ENCODE measurements around the gene CALB2. TPM values are rescaled to one million over a fixed set of nuclear protein-coding genes. Genes with fewer than 3 reads are reported as not detected.

CALB2 gene
- total and polyA plus RNA-seq, 2 experiments from 2014 or later = 2.4 to 4.2 TPM

DNA sequence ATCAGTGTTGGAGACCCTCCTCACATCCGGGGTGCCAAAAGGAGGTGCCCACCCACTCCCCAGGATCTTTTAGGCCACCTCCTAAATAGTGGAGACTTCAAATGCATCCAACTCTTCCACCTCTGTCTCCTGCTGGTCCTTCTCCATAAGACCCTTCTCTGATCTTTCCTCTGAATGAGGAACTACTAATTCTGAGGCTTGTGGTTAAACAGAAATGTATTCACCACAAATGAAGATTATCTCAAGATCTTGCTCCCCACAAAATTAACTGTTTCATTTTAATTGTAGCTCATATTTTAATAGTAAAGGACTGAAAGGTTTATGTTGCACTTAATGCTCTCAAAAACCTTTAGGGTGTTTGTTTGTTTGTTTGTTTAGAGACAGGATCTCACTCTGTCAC, 49.2 kb downstream of the CALB2 start (continued):
- TF ChIP-seq, protein P1, sequence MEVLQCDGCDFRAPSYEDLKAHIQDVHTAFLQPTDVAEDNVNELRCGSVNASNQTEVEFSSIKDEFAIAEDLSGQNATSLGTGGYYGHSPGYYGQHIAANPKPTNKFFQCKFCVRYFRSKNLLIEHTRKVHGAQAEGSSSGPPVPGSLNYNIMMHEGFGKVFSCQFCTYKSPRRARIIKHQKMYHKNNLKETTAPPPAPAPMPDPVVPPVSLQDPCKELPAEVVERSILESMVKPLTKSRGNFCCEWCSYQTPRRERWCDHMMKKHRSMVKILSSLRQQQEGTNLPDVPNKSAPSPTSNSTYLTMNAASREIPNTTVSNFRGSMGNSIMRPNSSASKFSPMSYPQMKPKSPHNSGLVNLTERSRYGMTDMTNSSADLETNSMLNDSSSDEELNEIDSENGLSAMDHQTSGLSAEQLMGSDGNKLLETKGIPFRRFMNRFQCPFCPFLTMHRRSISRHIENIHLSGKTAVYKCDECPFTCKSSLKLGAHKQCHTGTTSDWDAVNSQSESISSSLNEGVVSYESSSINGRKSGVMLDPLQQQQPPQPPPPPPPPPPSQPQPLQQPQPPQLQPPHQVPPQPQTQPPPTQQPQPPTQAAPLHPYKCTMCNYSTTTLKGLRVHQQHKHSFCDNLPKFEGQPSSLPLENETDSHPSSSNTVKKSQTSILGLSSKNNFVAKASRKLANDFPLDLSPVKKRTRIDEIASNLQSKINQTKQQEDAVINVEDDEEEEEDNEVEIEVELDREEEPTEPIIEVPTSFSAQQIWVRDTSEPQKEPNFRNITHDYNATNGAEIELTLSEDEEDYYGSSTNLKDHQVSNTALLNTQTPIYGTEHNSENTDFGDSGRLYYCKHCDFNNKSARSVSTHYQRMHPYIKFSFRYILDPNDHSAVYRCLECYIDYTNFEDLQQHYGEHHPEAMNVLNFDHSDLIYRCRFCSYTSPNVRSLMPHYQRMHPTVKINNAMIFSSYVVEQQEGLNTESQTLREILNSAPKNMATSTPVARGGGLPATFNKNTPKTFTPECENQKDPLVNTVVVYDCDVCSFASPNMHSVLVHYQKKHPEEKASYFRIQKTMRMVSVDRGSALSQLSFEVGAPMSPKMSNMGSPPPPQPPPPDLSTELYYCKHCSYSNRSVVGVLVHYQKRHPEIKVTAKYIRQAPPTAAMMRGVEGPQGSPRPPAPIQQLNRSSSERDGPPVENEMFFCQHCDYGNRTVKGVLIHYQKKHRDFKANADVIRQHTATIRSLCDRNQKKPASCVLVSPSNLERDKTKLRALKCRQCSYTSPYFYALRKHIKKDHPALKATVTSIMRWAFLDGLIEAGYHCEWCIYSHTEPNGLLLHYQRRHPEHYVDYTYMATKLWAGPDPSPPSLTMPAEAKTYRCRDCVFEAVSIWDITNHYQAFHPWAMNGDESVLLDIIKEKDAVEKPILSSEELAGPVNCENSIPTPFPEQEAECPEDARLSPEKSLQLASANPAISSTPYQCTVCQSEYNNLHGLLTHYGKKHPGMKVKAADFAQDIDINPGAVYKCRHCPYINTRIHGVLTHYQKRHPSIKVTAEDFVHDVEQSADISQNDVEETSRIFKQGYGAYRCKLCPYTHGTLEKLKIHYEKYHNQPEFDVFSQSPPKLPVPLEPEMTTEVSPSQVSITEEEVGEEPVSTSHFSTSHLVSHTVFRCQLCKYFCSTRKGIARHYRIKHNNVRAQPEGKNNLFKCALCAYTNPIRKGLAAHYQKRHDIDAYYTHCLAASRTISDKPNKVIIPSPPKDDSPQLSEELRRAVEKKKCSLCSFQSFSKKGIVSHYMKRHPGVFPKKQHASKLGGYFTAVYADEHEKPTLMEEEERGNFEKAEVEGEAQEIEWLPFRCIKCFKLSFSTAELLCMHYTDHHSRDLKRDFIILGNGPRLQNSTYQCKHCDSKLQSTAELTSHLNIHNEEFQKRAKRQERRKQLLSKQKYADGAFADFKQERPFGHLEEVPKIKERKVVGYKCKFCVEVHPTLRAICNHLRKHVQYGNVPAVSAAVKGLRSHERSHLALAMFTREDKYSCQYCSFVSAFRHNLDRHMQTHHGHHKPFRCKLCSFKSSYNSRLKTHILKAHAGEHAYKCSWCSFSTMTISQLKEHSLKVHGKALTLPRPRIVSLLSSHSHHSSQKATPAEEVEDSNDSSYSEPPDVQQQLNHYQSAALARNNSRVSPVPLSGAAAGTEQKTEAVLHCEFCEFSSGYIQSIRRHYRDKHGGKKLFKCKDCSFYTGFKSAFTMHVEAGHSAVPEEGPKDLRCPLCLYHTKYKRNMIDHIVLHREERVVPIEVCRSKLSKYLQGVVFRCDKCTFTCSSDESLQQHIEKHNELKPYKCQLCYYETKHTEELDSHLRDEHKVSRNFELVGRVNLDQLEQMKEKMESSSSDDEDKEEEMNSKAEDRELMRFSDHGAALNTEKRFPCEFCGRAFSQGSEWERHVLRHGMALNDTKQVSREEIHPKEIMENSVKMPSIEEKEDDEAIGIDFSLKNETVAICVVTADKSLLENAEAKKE (CRISPR knock-in tag; IDR thresholded peaks at IDR 0.05) = no peak
- TF ChIP-seq, protein P2, sequence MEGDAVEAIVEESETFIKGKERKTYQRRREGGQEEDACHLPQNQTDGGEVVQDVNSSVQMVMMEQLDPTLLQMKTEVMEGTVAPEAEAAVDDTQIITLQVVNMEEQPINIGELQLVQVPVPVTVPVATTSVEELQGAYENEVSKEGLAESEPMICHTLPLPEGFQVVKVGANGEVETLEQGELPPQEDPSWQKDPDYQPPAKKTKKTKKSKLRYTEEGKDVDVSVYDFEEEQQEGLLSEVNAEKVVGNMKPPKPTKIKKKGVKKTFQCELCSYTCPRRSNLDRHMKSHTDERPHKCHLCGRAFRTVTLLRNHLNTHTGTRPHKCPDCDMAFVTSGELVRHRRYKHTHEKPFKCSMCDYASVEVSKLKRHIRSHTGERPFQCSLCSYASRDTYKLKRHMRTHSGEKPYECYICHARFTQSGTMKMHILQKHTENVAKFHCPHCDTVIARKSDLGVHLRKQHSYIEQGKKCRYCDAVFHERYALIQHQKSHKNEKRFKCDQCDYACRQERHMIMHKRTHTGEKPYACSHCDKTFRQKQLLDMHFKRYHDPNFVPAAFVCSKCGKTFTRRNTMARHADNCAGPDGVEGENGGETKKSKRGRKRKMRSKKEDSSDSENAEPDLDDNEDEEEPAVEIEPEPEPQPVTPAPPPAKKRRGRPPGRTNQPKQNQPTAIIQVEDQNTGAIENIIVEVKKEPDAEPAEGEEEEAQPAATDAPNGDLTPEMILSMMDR (conservative IDR thresholded peaks at IDR 0.05; ENCODE audit: low read depth in 2 of 2) = no peak
- TF ChIP-seq JUNB (IDR thresholded peaks at IDR 0.05; ENCODE audit: unreplicated experiment) (no peak), ZNF114 (CRISPR knock-in tag; IDR thresholded peaks at IDR 0.05) (no peak)

DNA sequence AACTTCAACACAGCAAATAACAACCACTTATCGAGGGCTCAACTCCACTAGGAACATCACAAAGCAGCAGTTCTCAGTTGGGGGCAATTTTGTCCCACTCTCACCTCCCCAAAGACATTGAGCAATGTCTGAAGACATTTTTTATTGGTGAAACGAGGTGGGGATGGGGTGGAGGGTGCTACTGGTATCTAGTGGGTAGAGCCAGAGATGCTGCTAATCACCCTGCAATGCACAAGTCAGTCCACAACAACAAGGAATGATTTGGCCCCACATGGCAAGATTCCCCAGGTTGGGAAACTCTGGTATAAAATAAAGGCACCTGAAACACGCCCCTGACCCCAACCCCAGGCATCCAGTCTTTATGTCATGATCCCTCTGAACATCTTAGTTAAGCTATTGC, 50.0 kb downstream of the CALB2 start:
- Histone ChIP-seq H3K27ac (ENCODE audit: low read depth) (no peak overlapping the region), H2AFZ (no peak overlapping the region), H3F3A (replicated peaks; ENCODE audit: low read depth) (no peaks in the 10 kb centered on the region), H3K79me2 (replicated peaks; ENCODE audit: insufficient read depth) (no peaks in the 10 kb centered on the region), H3K9me2 (ENCODE audit: insufficient read depth) (no peaks in the 10 kb centered on the region), H3K4me1 (ENCODE audit: insufficient read depth) (0 out of 2 replicates have a peak, but pooled peaks cover 4% of the 10 kb centered on the region), H3K27me3 (ENCODE audit: insufficient read depth) (no peaks in the 10 kb centered on the region), H3K4me2 (no peak overlapping the region), H4K20me1 (replicated peaks; ENCODE audit: insufficient read depth) (no peaks in the 10 kb centered on the region), H3K4me3 (no peak overlapping the region), H3K36me3 (ENCODE audit: insufficient read depth) (no peaks in the 10 kb centered on the region; the same call in 1 of the 2 replicates)
- peaks cover 12% of the 10 kb centered on the region for H3K27me3 Mint-ChIP-seq (ENCODE audit: insufficient read depth, low read depth, poor library complexity)
- H3K9me3 Mint-ChIP-seq = peaks cover 22% of the 10 kb centered on the region
- peaks cover 12% of the 10 kb centered on the region for H3K36me3 Mint-ChIP-seq (ENCODE audit: low read depth)
- H3K4me3 Mint-ChIP-seq = no peak overlapping the region
- H3K4me1 Mint-ChIP-seq = peaks cover 9% of the 10 kb centered on the region
- DNase-seq (ENCODE audit: low spot score) = no peak
- ATAC-seq = no peak
- H3K27ac Mint-ChIP-seq = no peak overlapping the region
- TF ChIP-seq POLR2AphosphoS5 (IDR thresholded peaks at IDR 0.05; ENCODE audit: low read depth) (no peak), EZH2phosphoT487 (IDR thresholded peaks at IDR 0.05; ENCODE audit: unreplicated experiment) (no peak), ZNF114 (CRISPR knock-in tag; IDR thresholded peaks at IDR 0.05) (no peak)
- TF ChIP-seq, protein P3, sequence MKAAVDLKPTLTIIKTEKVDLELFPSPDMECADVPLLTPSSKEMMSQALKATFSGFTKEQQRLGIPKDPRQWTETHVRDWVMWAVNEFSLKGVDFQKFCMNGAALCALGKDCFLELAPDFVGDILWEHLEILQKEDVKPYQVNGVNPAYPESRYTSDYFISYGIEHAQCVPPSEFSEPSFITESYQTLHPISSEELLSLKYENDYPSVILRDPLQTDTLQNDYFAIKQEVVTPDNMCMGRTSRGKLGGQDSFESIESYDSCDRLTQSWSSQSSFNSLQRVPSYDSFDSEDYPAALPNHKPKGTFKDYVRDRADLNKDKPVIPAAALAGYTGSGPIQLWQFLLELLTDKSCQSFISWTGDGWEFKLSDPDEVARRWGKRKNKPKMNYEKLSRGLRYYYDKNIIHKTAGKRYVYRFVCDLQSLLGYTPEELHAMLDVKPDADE (IDR thresholded peaks at IDR 0.05) = no peak
- TF ChIP-seq, protein P4, sequence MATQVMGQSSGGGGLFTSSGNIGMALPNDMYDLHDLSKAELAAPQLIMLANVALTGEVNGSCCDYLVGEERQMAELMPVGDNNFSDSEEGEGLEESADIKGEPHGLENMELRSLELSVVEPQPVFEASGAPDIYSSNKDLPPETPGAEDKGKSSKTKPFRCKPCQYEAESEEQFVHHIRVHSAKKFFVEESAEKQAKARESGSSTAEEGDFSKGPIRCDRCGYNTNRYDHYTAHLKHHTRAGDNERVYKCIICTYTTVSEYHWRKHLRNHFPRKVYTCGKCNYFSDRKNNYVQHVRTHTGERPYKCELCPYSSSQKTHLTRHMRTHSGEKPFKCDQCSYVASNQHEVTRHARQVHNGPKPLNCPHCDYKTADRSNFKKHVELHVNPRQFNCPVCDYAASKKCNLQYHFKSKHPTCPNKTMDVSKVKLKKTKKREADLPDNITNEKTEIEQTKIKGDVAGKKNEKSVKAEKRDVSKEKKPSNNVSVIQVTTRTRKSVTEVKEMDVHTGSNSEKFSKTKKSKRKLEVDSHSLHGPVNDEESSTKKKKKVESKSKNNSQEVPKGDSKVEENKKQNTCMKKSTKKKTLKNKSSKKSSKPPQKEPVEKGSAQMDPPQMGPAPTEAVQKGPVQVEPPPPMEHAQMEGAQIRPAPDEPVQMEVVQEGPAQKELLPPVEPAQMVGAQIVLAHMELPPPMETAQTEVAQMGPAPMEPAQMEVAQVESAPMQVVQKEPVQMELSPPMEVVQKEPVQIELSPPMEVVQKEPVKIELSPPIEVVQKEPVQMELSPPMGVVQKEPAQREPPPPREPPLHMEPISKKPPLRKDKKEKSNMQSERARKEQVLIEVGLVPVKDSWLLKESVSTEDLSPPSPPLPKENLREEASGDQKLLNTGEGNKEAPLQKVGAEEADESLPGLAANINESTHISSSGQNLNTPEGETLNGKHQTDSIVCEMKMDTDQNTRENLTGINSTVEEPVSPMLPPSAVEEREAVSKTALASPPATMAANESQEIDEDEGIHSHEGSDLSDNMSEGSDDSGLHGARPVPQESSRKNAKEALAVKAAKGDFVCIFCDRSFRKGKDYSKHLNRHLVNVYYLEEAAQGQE (IDR thresholded peaks at IDR 0.05; ENCODE audit: unreplicated experiment) = no peak
